Measurements from ENCODE around the gene OR2T35. TPM values are rescaled to one million over a fixed set of nuclear protein-coding genes. Genes with fewer than 3 reads are reported as not detected.

The OR2T35 gene
- total and polyA plus RNA-seq, 2 donors (not counting 3 experiments of a cell fraction or from before 2014, with no cell fraction given), result not detected

- H3K27me3 ChIP-seq (ENCODE audit: control insufficient read depth in 2 of 2, insufficient read depth in 2 of 2, low read length in 2 of 2), result no peaks in the 10 kb centered on the region
- H3K79me2 ChIP-seq (ENCODE audit: control insufficient read depth, insufficient read depth, low read length), result no peaks in the 10 kb centered on the region
- no TSS peak for BruUV-seq (replicated peaks)
- intact Hi-C loops (cut with micrococcal nuclease) (no loop called here), dilution Hi-C loops (cut with MboI; ENCODE audit: extremely low pct_ligation_motif_present, low sequenced_read_pairs) (no loop called here)
- FAIRE-seq, result no peak
- H3K4me3 ChIP-seq (replicated peaks in 1 of 3; ENCODE audit: insufficient read depth in 1 of 3, low read depth in 1 of 3, low read length in 3 of 3), result no peak overlapping the region
- H4K20me1 ChIP-seq (replicated peaks; ENCODE audit: control insufficient read depth, extremely low read depth, insufficient read depth, low read length), result no peaks in the 10 kb centered on the region
- no peaks in the 10 kb centered on the region for H3K9me1 ChIP-seq (replicated peaks; ENCODE audit: control insufficient read depth, extremely low read depth, insufficient read depth, low read length)
- no peaks in the 10 kb centered on the region for H3K36me3 ChIP-seq (ENCODE audit: control insufficient read depth in 2 of 2, extremely low read depth in 1 of 2, insufficient read depth in 2 of 2, low read length in 2 of 2)
- H3K4me2 ChIP-seq (ENCODE audit: insufficient read depth, low read length), result no peak overlapping the region
- H3K9ac ChIP-seq (replicated peaks; ENCODE audit: extremely low read depth, insufficient read depth, low read length), result no peak overlapping the region
- CTCF ChIA-PET, result no interaction called here
- no peak for DNase-seq (ENCODE audit: low read depth, low spot score)
- no peak overlapping the region for H2AFZ ChIP-seq (ENCODE audit: low read depth, low read length)
- no peaks in the 10 kb centered on the region for H3K4me1 ChIP-seq (ENCODE audit: control insufficient read depth, extremely low read depth, insufficient read depth, low read length)
- POLR2A ChIA-PET, result no interaction called here
- no peak overlapping the region for H3K27ac ChIP-seq (ENCODE audit: insufficient read depth, low read depth, low read length)
- no peak for TF ChIP-seq FOS (IDR thresholded peaks at IDR 0.05; ENCODE audit: borderline replicate concordance, insufficient read depth, low read length)
- no peak for TF ChIP-seq JUN (IDR thresholded peaks at IDR 0.05; ENCODE audit: borderline replicate concordance, insufficient read depth, insufficient read length, low read depth)
- TF ChIP-seq POLR2A (IDR thresholded peaks at IDR 0.05; ENCODE audit: low read depth, low read length), result no peak
- no peak for TF ChIP-seq GATA2 (IDR thresholded peaks at IDR 0.05; ENCODE audit: insufficient read depth, insufficient read length, low read depth, low read length)
- TF ChIP-seq POLR2AphosphoS5 (IDR thresholded peaks at IDR 0.05; ENCODE audit: insufficient read depth, low read depth, low read length), result no peak
- H3K9me3 ChIP-seq (replicated peaks; ENCODE audit: control insufficient read depth, insufficient read depth, low read length), result peaks cover 3% of the 10 kb centered on the region
Measured at GRCh38 chr1:248630551-248630950, 14.5 kb downstream of the OR2T35 start.

DNA sequence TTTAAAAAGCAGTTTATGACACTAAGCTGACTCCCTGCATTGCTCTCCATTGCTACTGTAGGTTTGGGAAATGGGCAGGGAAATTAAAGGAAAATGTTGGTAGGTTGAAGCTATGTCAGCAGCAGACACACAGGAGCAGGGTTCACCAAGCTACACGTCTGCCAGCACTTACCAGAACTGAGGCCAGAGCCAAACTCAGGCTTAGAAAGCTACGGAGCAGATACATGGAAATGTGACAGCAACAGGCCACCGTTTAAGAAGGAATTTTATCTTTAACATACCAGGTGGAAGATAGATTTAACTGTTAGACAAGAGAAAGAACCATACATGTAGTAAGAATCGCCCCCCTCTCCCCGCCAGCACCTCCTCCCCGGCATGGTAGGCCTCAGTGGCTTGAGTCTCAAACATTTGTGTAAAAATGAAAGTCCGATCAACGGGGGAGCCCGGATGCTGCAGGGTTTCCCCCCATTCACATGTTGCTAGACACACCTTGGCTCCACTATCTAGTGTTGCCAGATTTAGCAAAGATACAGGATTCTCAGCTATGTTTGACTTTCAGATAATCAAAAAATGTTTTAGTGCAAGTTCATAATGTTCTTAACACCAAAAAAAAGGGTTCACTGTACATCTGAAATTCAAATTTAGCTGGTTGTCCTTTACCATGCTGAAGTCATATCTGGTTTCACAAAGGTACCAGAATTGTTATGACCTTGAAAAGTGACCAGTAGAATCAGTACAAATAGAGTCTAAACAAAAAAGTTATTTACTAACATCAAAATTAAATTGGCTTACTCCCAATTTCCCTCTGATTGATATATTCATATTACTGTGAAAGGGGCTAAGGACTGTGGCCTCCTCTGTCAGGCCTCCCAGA lies 16.9 kb downstream of the OR2T35 start:
- DNase-seq (ENCODE audit: low read depth, low spot score) (no peak), FAIRE-seq (no peak)
- H3K9me1 ChIP-seq (replicated peaks; ENCODE audit: control insufficient read depth, extremely low read depth, insufficient read depth, low read length), result no peaks in the 10 kb centered on the region
- H3K36me3 ChIP-seq (ENCODE audit: control insufficient read depth in 2 of 2, extremely low read depth in 1 of 2, insufficient read depth in 2 of 2, low read length in 2 of 2), result no peaks in the 10 kb centered on the region
- no peak overlapping the region for H3K4me3 ChIP-seq (replicated peaks in 1 of 3; ENCODE audit: insufficient read depth in 1 of 3, low read depth in 1 of 3, low read length in 3 of 3)
- no TSS peak for BruUV-seq (replicated peaks)
- H3K9ac ChIP-seq (replicated peaks; ENCODE audit: extremely low read depth, insufficient read depth, low read length), result no peak overlapping the region
- CTCF ChIA-PET, result no interaction called here
- H3K79me2 ChIP-seq (ENCODE audit: control insufficient read depth, insufficient read depth, low read length), result no peaks in the 10 kb centered on the region
- POLR2A ChIA-PET, result no interaction called here
- no peaks in the 10 kb centered on the region for H3K4me1 ChIP-seq (ENCODE audit: control insufficient read depth, extremely low read depth, insufficient read depth, low read length)
- no peak for TF ChIP-seq FOS (IDR thresholded peaks at IDR 0.05; ENCODE audit: borderline replicate concordance, insufficient read depth, low read length)
- TF ChIP-seq GATA2 (IDR thresholded peaks at IDR 0.05; ENCODE audit: insufficient read depth, insufficient read length, low read depth, low read length), result no peak
- TF ChIP-seq POLR2AphosphoS5 (IDR thresholded peaks at IDR 0.05; ENCODE audit: insufficient read depth, low read depth, low read length), result no peak
- intact Hi-C loops (cut with micrococcal nuclease) (no loop called here), dilution Hi-C loops (cut with MboI; ENCODE audit: extremely low pct_ligation_motif_present, low sequenced_read_pairs) (no loop called here)
- no peak overlapping the region for H3K4me2 ChIP-seq (ENCODE audit: insufficient read depth, low read length)
- H3K27me3 ChIP-seq (ENCODE audit: control insufficient read depth in 2 of 2, insufficient read depth in 2 of 2, low read length in 2 of 2), result no peaks in the 10 kb centered on the region
- no peak overlapping the region for H3K27ac ChIP-seq (ENCODE audit: insufficient read depth, low read depth, low read length)
- H2AFZ ChIP-seq (ENCODE audit: low read depth, low read length), result no peak overlapping the region
- peaks cover 3% of the 10 kb centered on the region for H3K9me3 ChIP-seq (replicated peaks; ENCODE audit: control insufficient read depth, insufficient read depth, low read length)
- no peaks in the 10 kb centered on the region for H4K20me1 ChIP-seq (replicated peaks; ENCODE audit: control insufficient read depth, extremely low read depth, insufficient read depth, low read length)
